Testis (tissue), 3 donors: ENCODE data around the gene RAB3B. TPM values are rescaled to one million over a fixed set of nuclear protein-coding genes. Genes with fewer than 3 reads are reported as not detected.

Source experiments
- DNase-seq: peaks from one replicate; pipeline ENCODE4 v3.0.0-alpha.2; 2019
- H3K27ac ChIP-seq, 2 donors: fragments of 200-600 bp; sonication (generic); one replicate each; pipeline ENCODE4 v1.5.1; 2019
- H3K27me3 ChIP-seq: fragments of 200-600 bp; sonication (generic); one replicate; pipeline ENCODE4 v1.5.1; 2019
- H3K36me3 ChIP-seq: fragments of 200-600 bp; sonication (generic); one replicate; pipeline ENCODE4 v1.5.1; 2017; ENCODE audit warnings: low read depth; ENCODE audit errors: missing control alignments
- H3K4me1 ChIP-seq: fragments of 200-600 bp; sonication (generic); one replicate; pipeline ENCODE4 v1.5.1; 2019
- H3K4me3 ChIP-seq, 2 donors: fragments of 200-600 bp; sonication (generic); one replicate each; pipeline ENCODE4 v1.5.1; 2017 to 2019
- H3K9me3 ChIP-seq: fragments of 200-600 bp; sonication (generic); one replicate; pipeline ENCODE4 v1.5.1; 2017
- CTCF ChIP-seq, 3 experiments: fragments of 450-650 bp in 2 of 3; fragments of 200-600 bp in 1 of 3; sonication (generic) in 1 of 3; IDR thresholded peaks; one replicate each; pipeline ENCODE4 v1.5.1; 2016 to 2019; ENCODE audit warnings: antibody characterized with exemption in 3 of 3, mild to moderate bottlenecking in 2 of 3, moderate library complexity in 1 of 3
- POLR2A ChIP-seq: fragments of 450-650 bp; IDR thresholded peaks from one replicate; pipeline ENCODE4 v1.6.1; 2017; ENCODE audit warnings: antibody characterized with exemption, mild to moderate bottlenecking, moderate library complexity
- WGBS, 2 donors: methylation state at CpG; one replicate each; pipeline ENCODE4 v1.1.5; 2018; 5-methylcytosine and 5-hydroxymethylcytosine counted together
- intact Hi-C: fragments of 100-400 bp; cut with DNase I; formaldehyde crosslinking; loops from one replicate; pipeline ENCODE4 v1.15.1; 2023; ENCODE audit warnings: low total_unique reads
- polyA plus RNA-seq: library from polyadenylated mRNA; stranded (reverse); fragments of 350-450 nt; fragmentation: Illumina TruSeq; extraction: RNeasy Lipid Tissue Mini Kit (QIAGEN cat#74804); gene quantifications from one replicate; pipeline ENCODE4 v1.2.3, GENCODE V29; 2014; ENCODE audit warnings: low read depth, low replicate concordance; ENCODE audit not compliant: insufficient read depth
- total RNA-seq, 2 donors: library from RNA; depleted of rRNA; stranded (reverse); fragments of >200 nt; gene quantifications; one replicate each; pipeline ENCODE4 v1.2.3, GENCODE V29; 2016

Gene RAB3B
- total and polyA plus RNA-seq, 3 donors from 2014 or later: 0.50 to 1.4 (median 1.4) TPM

DNA sequence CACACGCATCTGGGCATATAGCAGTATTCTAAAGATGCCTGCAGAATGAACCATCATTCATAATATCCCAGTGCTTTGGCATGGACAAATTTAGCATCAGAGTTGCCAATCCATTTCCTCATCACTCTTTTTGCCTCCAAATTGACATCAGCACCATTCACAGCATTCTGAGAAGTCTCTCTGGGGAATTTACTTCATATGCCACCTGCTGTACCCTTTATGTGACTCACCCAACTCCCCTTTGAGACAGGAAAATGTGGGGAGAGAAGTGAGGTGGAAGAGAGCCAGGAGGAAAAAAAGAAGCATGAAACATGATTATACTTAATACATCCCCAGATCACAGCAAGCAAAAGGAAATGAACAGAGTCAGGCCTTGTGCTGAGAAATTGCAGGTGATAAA is 37.4 kb downstream of the RAB3B start:
- Histone ChIP-seq H3K27me3 (no peaks in the 10 kb centered on the region), H3K9me3 (no peaks in the 10 kb centered on the region), H3K4me1 (no peaks in the 10 kb centered on the region), H3K4me3 (no peak overlapping the region), H3K27ac (no peak overlapping the region), H3K36me3 (no peaks in the 10 kb centered on the region)
- TF ChIP-seq CTCF (IDR thresholded peaks at IDR 0.05) (no peak), POLR2A (no peak)
- no peak for DNase-seq
- intact Hi-C loops: no loop called here
- WGBS, 2 donors: 100% methylated on average over 1 of the region's 1 CpG

DNA sequence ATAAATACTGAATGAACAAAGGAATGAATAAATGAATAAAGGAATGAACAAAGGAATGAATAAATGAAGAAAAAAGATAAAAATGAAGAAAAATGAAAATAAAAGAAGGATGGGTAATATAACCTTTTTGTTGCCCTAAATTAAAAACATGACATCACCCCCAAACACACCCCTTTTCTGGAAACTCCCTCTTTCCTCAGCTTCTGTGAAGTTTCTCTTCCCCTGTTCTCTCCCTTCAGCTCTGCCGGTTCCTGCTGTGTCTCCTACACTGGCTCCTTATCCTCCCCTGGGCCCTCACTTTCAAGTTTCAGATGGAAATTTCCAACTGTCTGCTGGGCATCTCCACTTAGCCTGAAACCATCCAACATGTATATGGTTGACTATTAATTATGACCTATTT is 37.9 kb downstream of the RAB3B start:
- no peaks in the 10 kb centered on the region for H3K27me3 ChIP-seq
- no peaks in the 10 kb centered on the region for H3K4me1 ChIP-seq
- intact Hi-C loops: no loop called here
- no peaks in the 10 kb centered on the region for H3K36me3 ChIP-seq
- H3K27ac ChIP-seq: no peak overlapping the region
- no peak overlapping the region for H3K4me3 ChIP-seq
- 68 to 74% methylated on average over 1 of the region's 1 CpG for WGBS, 2 donors
- no peak for TF ChIP-seq CTCF (IDR thresholded peaks at IDR 0.05)
- TF ChIP-seq POLR2A: no peak
- no peak for DNase-seq
- H3K9me3 ChIP-seq: no peaks in the 10 kb centered on the region

DNA sequence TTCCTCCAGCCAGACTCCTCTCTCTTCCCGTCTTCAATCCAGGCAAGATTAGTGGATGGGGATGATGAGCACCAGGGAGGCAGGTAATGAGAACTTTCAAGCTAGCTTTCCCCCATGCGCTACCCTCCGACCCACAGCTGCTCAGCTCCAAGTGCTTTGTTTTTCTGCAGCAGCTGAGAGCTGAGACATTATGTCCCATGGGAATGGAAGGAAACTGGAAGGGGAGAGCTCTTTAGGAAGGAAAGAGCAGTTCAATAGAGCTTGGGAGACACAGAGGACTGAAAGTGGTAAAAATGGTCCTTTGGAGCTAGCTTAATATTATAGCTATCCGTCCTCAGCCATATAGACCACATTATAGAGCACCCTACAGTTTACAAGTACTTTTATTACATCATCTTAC is 39.8 kb downstream of the RAB3B start:
- H3K4me3 ChIP-seq: no peak overlapping the region
- H3K27ac ChIP-seq: no peak overlapping the region
- TF ChIP-seq POLR2A (no peak), CTCF (IDR thresholded peaks at IDR 0.05) (no peak)
- intact Hi-C loops: no loop called here
- DNase-seq: no peak
- no peaks in the 10 kb centered on the region for H3K4me1 ChIP-seq
- H3K9me3 ChIP-seq: no peaks in the 10 kb centered on the region
- WGBS, 2 donors: 89 to 91% methylated on average over 4 of the region's 4 CpGs
- H3K36me3 ChIP-seq: no peaks in the 10 kb centered on the region
- no peaks in the 10 kb centered on the region for H3K27me3 ChIP-seq

DNA sequence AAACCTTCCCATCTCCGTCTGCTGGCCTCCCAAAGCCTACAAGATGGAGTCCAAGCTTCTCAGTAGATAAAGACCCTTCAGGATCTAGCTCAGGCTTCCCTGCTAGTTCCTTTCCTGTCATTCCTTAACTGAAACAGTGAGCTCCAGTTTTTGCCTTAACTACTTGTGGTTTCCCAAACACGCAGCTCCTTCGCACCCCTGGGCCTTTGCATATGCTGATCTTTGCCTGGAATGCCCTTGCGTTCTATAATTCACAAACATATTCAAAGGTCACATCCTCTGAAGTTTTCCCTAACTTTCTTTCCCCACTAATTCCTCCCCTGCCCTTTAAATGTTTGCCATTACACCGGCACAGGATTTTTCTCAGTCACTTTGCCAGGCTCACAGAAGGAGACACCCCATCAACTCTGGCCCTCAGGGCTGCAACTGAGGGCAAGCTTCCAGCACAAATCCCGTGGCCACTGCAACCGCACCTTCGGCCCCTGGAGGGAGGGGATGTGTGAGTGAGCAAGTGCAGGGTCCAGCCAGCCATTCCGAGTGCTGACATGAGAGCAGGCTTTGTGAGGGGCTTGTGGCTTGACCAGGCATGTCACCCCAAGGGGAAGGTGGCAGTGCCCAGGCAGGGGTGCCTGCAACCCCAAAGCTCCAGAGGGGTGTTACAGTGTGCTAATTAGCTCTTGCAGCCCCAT is 41.3 kb downstream of the RAB3B start:
- Histone ChIP-seq H3K9me3 (no peaks in the 10 kb centered on the region), H3K4me3 (no peak overlapping the region), H3K27ac (no peak overlapping the region), H3K27me3 (no peaks in the 10 kb centered on the region), H3K36me3 (no peaks in the 10 kb centered on the region), H3K4me1 (no peaks in the 10 kb centered on the region)
- intact Hi-C loops: no loop called here
- WGBS, 2 donors: 91 to 94% methylated on average over 7 to 8 of the region's 9 CpGs
- DNase-seq: no peak
- no peak for TF ChIP-seq CTCF (IDR thresholded peaks at IDR 0.05)
- TF ChIP-seq POLR2A: no peak

DNA sequence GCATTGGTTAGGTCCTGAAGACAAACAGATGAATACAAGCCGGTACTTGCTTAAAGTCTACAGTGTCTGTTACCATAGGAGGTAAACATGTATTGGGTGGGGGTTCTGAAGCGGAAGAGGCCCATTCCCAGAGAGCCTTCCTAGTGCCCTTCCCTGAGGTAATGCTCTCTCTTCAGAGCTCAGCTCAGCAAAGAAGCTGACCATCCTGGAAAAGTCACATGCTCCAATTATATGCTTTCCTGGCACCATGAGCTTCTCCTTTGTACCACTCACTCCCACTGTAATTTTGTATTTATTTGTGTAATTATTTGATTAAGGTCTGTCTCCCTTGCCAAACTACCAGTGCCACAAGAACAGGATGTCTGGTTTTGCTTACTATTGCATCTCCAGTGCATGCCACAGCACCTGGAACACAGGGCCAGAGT is 42.0 kb downstream of the RAB3B start:
- no peak overlapping the region for H3K27ac ChIP-seq
- TF ChIP-seq POLR2A (no peak), CTCF (IDR thresholded peaks at IDR 0.05) (no peak)
- DNase-seq: no peak
- no peaks in the 10 kb centered on the region for H3K9me3 ChIP-seq
- intact Hi-C loops: no loop called here
- WGBS, 2 donors: 86 to 91% methylated on average over 2 of the region's 2 CpGs
- no peaks in the 10 kb centered on the region for H3K36me3 ChIP-seq
- H3K4me1 ChIP-seq: no peaks in the 10 kb centered on the region
- H3K27me3 ChIP-seq: no peaks in the 10 kb centered on the region
- no peak overlapping the region for H3K4me3 ChIP-seq
